GM12878 (cell line): Measurements from ENCODE around the gene SPARC. TPM values are rescaled to one million over a fixed set of nuclear protein-coding genes. Genes with fewer than 3 reads are reported as not detected.
A peak's percentile ranks its signal among the peaks of the same experiment; 100 is the strongest.

Experiments
- BACH1 ChIP-seq: fragments of 450-650 bp; IDR thresholded peaks from 2 replicates; pipeline ENCODE4 v1.6.1; 2017; ENCODE audit warnings: mild to moderate bottlenecking, borderline replicate concordance
- EZH2 ChIP-seq: IDR thresholded peaks from 2 replicates; pipeline ENCODE4 v1.6.1; 2012; ENCODE audit warnings: low read depth, mild to moderate bottlenecking, control low read depth, inconsistent platforms, low read length, borderline replicate concordance; ENCODE audit not compliant: control insufficient read depth
- MTA3 ChIP-seq: IDR thresholded peaks from 2 replicates; pipeline ENCODE4 v1.6.1; 2012; ENCODE audit warnings: low read length, inconsistent platforms, borderline replicate concordance
- MXI1 ChIP-seq: fragments of 150-350 bp; IDR thresholded peaks from 2 replicates; pipeline ENCODE4 v1.6.1; 2011; ENCODE audit warnings: low read depth, mild to moderate bottlenecking, inconsistent platforms, low read length, improper control_type of control experiment
- MYB ChIP-seq: fragments of 150-350 bp; IDR thresholded peaks from 2 replicates; pipeline ENCODE4 v1.6.1; 2014; ENCODE audit warnings: mild to moderate bottlenecking, low read depth, low read length, borderline replicate concordance
- MYC ChIP-seq: IDR thresholded peaks from 2 replicates; pipeline ENCODE4 v1.6.1; 2011; ENCODE audit warnings: mild to moderate bottlenecking, low read length, moderate library complexity, inconsistent platforms; ENCODE audit not compliant: insufficient read depth, insufficient replicate concordance, insufficient read length, severe bottlenecking
- NFIC ChIP-seq: IDR thresholded peaks from 2 replicates; pipeline ENCODE4 v1.6.1; 2012; ENCODE audit warnings: low read depth, mild to moderate bottlenecking, inconsistent platforms, low read length, moderate library complexity
- NR2C2 ChIP-seq: IDR thresholded peaks from 2 replicates; pipeline ENCODE4 v1.6.1; 2011; ENCODE audit warnings: borderline replicate concordance, low read depth; ENCODE audit not compliant: control insufficient read depth, insufficient read length
- PAX5 ChIP-seq: IDR thresholded peaks from 2 replicates; pipeline ENCODE4 v1.6.1; 2011; ENCODE audit warnings: low read depth, low read length, borderline replicate concordance
- POLR2AphosphoS5 ChIP-seq: IDR thresholded peaks from 2 replicates; pipeline ENCODE4 v1.6.1; 2011; ENCODE audit warnings: mild to moderate bottlenecking, low read length, inconsistent platforms
- SIX5 ChIP-seq: IDR thresholded peaks from 2 replicates; pipeline ENCODE4 v1.6.1; 2011; ENCODE audit warnings: mild to moderate bottlenecking, low read depth, low read length, moderate library complexity; ENCODE audit not compliant: severe bottlenecking
- SREBF1 ChIP-seq: IDR thresholded peaks from 2 replicates; pipeline ENCODE4 v1.6.1; 2012; ENCODE audit warnings: mild to moderate bottlenecking, low read length
- SREBF2 ChIP-seq: IDR thresholded peaks from 2 replicates; pipeline ENCODE4 v1.6.1; 2012; ENCODE audit warnings: mild to moderate bottlenecking, low read length
- ZNF24 ChIP-seq: fragments of 450-650 bp; IDR thresholded peaks from 2 replicates; pipeline ENCODE4 v1.6.1; 2017; ENCODE audit warnings: antibody characterized with exemption, mild to moderate bottlenecking
- polyA plus RNA-seq, 11 experiments: library from polyadenylated mRNA; depleted of rRNA in 4 of 11; unstranded in 6 of 11; stranded (reverse) in 5 of 11; fragments of >200 nt; fragmentation: Nextera tagmentation in 4 of 11; fragmentation: Illumina TruSeq in 1 of 11; extraction: Ambion mirVana in 4 of 11; extraction: Trizol in 1 of 11; gene quantifications; 1 replicate in 1 of 11; 2 replicates in 10 of 11; pipeline versions ENCODE4 v1.2.1 to v1.2.3, GENCODE V29; 2011 to 2016; ENCODE audit warnings: inconsistent platforms in 2 of 11, missing spikeins in 2 of 11, low read depth in 1 of 11
- total RNA-seq, 4 experiments: library from RNA; depleted of rRNA in 3 of 4; stranded (reverse); fragments of >200 nt in 3 of 4; fragmentation: Illumina TruSeq in 1 of 4; extraction: Trizol in 1 of 4; gene quantifications; 2 replicates each; pipeline versions ENCODE4 v1.2.1 to v1.2.3, GENCODE V29; 2013 to 2021
- TF ChIP-seq, protein P1 (sequence below): fragments of 450-650 bp; conservative IDR thresholded peaks from 2 replicates; pipeline ENCODE4 v1.6.1; 2017; ENCODE audit warnings: mild to moderate bottlenecking, moderate library complexity
- TF ChIP-seq, protein P2 (sequence below): fragments of 450-650 bp; IDR thresholded peaks from 2 replicates; pipeline ENCODE4 v1.6.1; 2018; ENCODE audit warnings: mild to moderate bottlenecking, low read depth, moderate library complexity; ENCODE audit not compliant: partially characterized antibody
- TF ChIP-seq, protein P3 (sequence below): IDR thresholded peaks from 2 replicates; pipeline ENCODE4 v1.6.1; 2012; ENCODE audit warnings: improper control_type of control experiment, low read depth, low read length; ENCODE audit not compliant: insufficient replicate concordance
- TF ChIP-seq, protein P4 (sequence below): IDR thresholded peaks from 2 replicates; pipeline ENCODE4 v1.6.1; 2012; ENCODE audit warnings: low read length, inconsistent platforms

The SPARC gene
- total and polyA plus RNA-seq, 10 of the 15 experiments (the other 5 are each of a cell fraction or from before 2014, with no cell fraction given): 29.6 to 154 (median 57.0) TPM

DNA sequence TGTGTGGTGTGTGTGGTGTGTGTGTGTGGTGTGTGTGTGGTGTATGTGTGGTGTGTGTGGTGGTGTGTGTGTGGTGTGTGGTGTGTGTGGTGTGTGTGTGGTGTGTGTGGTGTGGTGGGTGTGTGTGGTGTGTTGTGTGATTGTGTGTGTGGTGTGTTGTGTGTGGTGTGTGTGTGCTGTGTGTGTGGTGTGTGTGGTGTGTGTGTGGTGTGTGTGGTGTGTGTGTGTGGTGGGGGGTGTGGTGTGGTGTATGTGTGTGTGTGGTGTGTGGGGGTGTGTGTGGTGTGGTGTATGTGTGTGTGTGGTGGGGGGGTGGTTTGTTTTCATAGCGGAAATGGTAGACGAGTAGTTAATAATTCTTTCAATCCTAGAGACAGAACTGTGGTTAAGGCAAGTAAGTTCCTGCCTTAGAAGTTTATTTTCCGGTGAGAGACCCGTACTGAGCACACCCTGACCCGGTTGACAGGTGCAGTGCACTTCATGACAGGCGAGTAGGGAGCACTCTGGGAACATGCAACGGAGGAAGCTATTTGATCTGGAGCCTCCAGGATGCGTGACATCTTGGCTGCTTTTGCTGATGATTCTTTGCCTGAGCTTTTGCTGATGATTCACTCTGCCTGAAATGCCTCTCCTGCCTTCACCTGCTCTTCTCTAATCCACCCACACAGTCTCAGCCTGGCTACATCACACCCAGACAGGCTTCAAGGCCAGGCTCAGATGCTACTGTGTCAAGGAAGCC lies 73.9 kb downstream of the SPARC start (continued):
- TF ChIP-seq, protein P1, sequence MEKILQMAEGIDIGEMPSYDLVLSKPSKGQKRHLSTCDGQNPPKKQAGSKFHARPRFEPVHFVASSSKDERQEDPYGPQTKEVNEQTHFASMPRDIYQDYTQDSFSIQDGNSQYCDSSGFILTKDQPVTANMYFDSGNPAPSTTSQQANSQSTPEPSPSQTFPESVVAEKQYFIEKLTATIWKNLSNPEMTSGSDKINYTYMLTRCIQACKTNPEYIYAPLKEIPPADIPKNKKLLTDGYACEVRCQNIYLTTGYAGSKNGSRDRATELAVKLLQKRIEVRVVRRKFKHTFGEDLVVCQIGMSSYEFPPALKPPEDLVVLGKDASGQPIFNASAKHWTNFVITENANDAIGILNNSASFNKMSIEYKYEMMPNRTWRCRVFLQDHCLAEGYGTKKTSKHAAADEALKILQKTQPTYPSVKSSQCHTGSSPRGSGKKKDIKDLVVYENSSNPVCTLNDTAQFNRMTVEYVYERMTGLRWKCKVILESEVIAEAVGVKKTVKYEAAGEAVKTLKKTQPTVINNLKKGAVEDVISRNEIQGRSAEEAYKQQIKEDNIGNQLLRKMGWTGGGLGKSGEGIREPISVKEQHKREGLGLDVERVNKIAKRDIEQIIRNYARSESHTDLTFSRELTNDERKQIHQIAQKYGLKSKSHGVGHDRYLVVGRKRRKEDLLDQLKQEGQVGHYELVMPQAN: 0 out of 2 replicates have a peak, but pooled peaks have one; percentile 19
- TF ChIP-seq SIX5 (no peak), ZNF24 (no peak), BACH1 (no peak; the same call in 1 of the 2 replicates), MXI1 (no peak), PAX5 (no peak), MTA3 (0 out of 2 replicates have a peak, but pooled peaks have one; percentile 42), NR2C2 (no peak), POLR2AphosphoS5 (no peak), MYC (no peak), SREBF2 (no peak), NFIC (peak; percentile 32; the same call in 1 of the 2 replicates), SREBF1 (no peak), MYB (no peak), EZH2 (no peak)
- TF ChIP-seq, protein P2, sequence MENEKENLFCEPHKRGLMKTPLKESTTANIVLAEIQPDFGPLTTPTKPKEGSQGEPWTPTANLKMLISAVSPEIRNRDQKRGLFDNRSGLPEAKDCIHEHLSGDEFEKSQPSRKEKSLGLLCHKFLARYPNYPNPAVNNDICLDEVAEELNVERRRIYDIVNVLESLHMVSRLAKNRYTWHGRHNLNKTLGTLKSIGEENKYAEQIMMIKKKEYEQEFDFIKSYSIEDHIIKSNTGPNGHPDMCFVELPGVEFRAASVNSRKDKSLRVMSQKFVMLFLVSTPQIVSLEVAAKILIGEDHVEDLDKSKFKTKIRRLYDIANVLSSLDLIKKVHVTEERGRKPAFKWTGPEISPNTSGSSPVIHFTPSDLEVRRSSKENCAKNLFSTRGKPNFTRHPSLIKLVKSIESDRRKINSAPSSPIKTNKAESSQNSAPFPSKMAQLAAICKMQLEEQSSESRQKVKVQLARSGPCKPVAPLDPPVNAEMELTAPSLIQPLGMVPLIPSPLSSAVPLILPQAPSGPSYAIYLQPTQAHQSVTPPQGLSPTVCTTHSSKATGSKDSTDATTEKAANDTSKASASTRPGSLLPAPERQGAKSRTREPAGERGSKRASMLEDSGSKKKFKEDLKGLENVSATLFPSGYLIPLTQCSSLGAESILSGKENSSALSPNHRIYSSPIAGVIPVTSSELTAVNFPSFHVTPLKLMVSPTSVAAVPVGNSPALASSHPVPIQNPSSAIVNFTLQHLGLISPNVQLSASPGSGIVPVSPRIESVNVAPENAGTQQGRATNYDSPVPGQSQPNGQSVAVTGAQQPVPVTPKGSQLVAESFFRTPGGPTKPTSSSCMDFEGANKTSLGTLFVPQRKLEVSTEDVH: no peak
- TF ChIP-seq, protein P3, sequence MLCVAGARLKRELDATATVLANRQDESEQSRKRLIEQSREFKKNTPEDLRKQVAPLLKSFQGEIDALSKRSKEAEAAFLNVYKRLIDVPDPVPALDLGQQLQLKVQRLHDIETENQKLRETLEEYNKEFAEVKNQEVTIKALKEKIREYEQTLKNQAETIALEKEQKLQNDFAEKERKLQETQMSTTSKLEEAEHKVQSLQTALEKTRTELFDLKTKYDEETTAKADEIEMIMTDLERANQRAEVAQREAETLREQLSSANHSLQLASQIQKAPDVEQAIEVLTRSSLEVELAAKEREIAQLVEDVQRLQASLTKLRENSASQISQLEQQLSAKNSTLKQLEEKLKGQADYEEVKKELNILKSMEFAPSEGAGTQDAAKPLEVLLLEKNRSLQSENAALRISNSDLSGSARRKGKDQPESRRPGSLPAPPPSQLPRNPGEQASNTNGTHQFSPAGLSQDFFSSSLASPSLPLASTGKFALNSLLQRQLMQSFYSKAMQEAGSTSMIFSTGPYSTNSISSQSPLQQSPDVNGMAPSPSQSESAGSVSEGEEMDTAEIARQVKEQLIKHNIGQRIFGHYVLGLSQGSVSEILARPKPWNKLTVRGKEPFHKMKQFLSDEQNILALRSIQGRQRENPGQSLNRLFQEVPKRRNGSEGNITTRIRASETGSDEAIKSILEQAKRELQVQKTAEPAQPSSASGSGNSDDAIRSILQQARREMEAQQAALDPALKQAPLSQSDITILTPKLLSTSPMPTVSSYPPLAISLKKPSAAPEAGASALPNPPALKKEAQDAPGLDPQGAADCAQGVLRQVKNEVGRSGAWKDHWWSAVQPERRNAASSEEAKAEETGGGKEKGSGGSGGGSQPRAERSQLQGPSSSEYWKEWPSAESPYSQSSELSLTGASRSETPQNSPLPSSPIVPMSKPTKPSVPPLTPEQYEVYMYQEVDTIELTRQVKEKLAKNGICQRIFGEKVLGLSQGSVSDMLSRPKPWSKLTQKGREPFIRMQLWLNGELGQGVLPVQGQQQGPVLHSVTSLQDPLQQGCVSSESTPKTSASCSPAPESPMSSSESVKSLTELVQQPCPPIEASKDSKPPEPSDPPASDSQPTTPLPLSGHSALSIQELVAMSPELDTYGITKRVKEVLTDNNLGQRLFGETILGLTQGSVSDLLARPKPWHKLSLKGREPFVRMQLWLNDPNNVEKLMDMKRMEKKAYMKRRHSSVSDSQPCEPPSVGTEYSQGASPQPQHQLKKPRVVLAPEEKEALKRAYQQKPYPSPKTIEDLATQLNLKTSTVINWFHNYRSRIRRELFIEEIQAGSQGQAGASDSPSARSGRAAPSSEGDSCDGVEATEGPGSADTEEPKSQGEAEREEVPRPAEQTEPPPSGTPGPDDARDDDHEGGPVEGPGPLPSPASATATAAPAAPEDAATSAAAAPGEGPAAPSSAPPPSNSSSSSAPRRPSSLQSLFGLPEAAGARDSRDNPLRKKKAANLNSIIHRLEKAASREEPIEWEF: no peak
- TF ChIP-seq, protein P4, sequence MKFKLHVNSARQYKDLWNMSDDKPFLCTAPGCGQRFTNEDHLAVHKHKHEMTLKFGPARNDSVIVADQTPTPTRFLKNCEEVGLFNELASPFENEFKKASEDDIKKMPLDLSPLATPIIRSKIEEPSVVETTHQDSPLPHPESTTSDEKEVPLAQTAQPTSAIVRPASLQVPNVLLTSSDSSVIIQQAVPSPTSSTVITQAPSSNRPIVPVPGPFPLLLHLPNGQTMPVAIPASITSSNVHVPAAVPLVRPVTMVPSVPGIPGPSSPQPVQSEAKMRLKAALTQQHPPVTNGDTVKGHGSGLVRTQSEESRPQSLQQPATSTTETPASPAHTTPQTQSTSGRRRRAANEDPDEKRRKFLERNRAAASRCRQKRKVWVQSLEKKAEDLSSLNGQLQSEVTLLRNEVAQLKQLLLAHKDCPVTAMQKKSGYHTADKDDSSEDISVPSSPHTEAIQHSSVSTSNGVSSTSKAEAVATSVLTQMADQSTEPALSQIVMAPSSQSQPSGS: no peak
